ENCODE measurements around the gene ATP8B4.

The ATP8B4 gene

GRCh38 chr15:50046159-50046558 is 72.9 kb downstream of the ATP8B4 start:
- no peaks in the 10 kb centered on the region for H3K4me1 ChIP-seq (ENCODE audit: insufficient read depth, low read length)
- no peak overlapping the region for H3K9ac ChIP-seq (ENCODE audit: low read depth, low read length)
- no peak overlapping the region for H3K27ac ChIP-seq (ENCODE audit: low read length)
- no peaks in the 10 kb centered on the region for H4K20me1 ChIP-seq (ENCODE audit: insufficient read depth, low read length)
- DNase-seq, result no peak
- H3K4me2 ChIP-seq (ENCODE audit: insufficient read depth, low read length), result no peak overlapping the region
- no peaks in the 10 kb centered on the region for H3K79me2 ChIP-seq (ENCODE audit: insufficient read depth, low read length)
- no peak for ATAC-seq (ENCODE audit: insufficient read depth, low read depth)
- no peaks in the 10 kb centered on the region for H3K27me3 ChIP-seq (ENCODE audit: insufficient read depth, low read length, poor library complexity)
- no peak for TF ChIP-seq CTCF (IDR thresholded peaks at IDR 0.05; ENCODE audit: borderline replicate concordance, extremely low read depth, low read length, poor library complexity, severe bottlenecking)
- no peak overlapping the region for H2AFZ ChIP-seq (ENCODE audit: low read depth, low read length)
- peaks cover 6% of the 10 kb centered on the region for H3K9me3 ChIP-seq (ENCODE audit: insufficient read depth, low read length, severe bottlenecking)
- H3K36me3 ChIP-seq (ENCODE audit: insufficient read depth, low read length), result no peaks in the 10 kb centered on the region
- H3K4me3 ChIP-seq (ENCODE audit: low read depth in 1 of 2, low read length in 2 of 2), result no peak overlapping the region

- H3K4me3 ChIP-seq (ENCODE audit: low read depth in 1 of 2, low read length in 2 of 2), result no peak overlapping the region
- H3K79me2 ChIP-seq (ENCODE audit: insufficient read depth, low read length), result no peaks in the 10 kb centered on the region
- H4K20me1 ChIP-seq (ENCODE audit: insufficient read depth, low read length), result no peaks in the 10 kb centered on the region
- no peak for ATAC-seq (ENCODE audit: insufficient read depth, low read depth)
- no peak overlapping the region for H3K4me2 ChIP-seq (ENCODE audit: insufficient read depth, low read length)
- H2AFZ ChIP-seq (ENCODE audit: low read depth, low read length), result no peak overlapping the region
- H3K9me3 ChIP-seq (ENCODE audit: insufficient read depth, low read length, severe bottlenecking), result peaks cover 6% of the 10 kb centered on the region
- no peak for DNase-seq
- H3K27me3 ChIP-seq (ENCODE audit: insufficient read depth, low read length, poor library complexity), result no peaks in the 10 kb centered on the region
- H3K27ac ChIP-seq (ENCODE audit: low read length), result no peak overlapping the region
- H3K9ac ChIP-seq (ENCODE audit: low read depth, low read length), result no peak overlapping the region
- no peaks in the 10 kb centered on the region for H3K4me1 ChIP-seq (ENCODE audit: insufficient read depth, low read length)
- TF ChIP-seq EZH2 (IDR thresholded peaks at IDR 0.05; ENCODE audit: borderline replicate concordance, low read depth, low read length, severe bottlenecking) (no peak), CTCF (IDR thresholded peaks at IDR 0.05; ENCODE audit: borderline replicate concordance, extremely low read depth, low read length, poor library complexity, severe bottlenecking) (no peak)
- no peaks in the 10 kb centered on the region for H3K36me3 ChIP-seq (ENCODE audit: insufficient read depth, low read length)
Observed at GRCh38 chr15:50044904-50045303, 74.1 kb downstream of the ATP8B4 start.

- peaks cover 6% of the 10 kb centered on the region for H3K9me3 ChIP-seq (ENCODE audit: insufficient read depth, low read length, severe bottlenecking)
- no peak overlapping the region for H3K27ac ChIP-seq (ENCODE audit: low read length)
- H2AFZ ChIP-seq (ENCODE audit: low read depth, low read length), result no peak overlapping the region
- no peaks in the 10 kb centered on the region for H4K20me1 ChIP-seq (ENCODE audit: insufficient read depth, low read length)
- no peak overlapping the region for H3K9ac ChIP-seq (ENCODE audit: low read depth, low read length)
- no peaks in the 10 kb centered on the region for H3K36me3 ChIP-seq (ENCODE audit: insufficient read depth, low read length)
- no peaks in the 10 kb centered on the region for H3K4me1 ChIP-seq (ENCODE audit: insufficient read depth, low read length)
- no peaks in the 10 kb centered on the region for H3K27me3 ChIP-seq (ENCODE audit: insufficient read depth, low read length, poor library complexity)
- TF ChIP-seq CTCF (IDR thresholded peaks at IDR 0.05; ENCODE audit: borderline replicate concordance, extremely low read depth, low read length, poor library complexity, severe bottlenecking) (no peak), EZH2 (IDR thresholded peaks at IDR 0.05; ENCODE audit: borderline replicate concordance, low read depth, low read length, severe bottlenecking) (no peak)
- H3K4me3 ChIP-seq (ENCODE audit: low read depth in 1 of 2, low read length in 2 of 2), result no peak overlapping the region
- H3K79me2 ChIP-seq (ENCODE audit: insufficient read depth, low read length), result no peaks in the 10 kb centered on the region
- no peak for ATAC-seq (ENCODE audit: insufficient read depth, low read depth)
- H3K4me2 ChIP-seq (ENCODE audit: insufficient read depth, low read length), result no peak overlapping the region
- DNase-seq, result no peak
Observed at GRCh38 chr15:50044406-50044805, 74.6 kb downstream of the ATP8B4 start.

GRCh38 chr15:50042775-50043174 is 76.3 kb downstream of the ATP8B4 start:
- DNase-seq (no peak), ATAC-seq (ENCODE audit: insufficient read depth, low read depth) (no peak)
- no peak overlapping the region for H3K4me3 ChIP-seq (ENCODE audit: low read depth in 1 of 2, low read length in 2 of 2)
- H3K27ac ChIP-seq (ENCODE audit: low read length), result no peak overlapping the region
- H3K27me3 ChIP-seq (ENCODE audit: insufficient read depth, low read length, poor library complexity), result no peaks in the 10 kb centered on the region
- no peak overlapping the region for H3K9ac ChIP-seq (ENCODE audit: low read depth, low read length)
- no peak overlapping the region for H3K4me2 ChIP-seq (ENCODE audit: insufficient read depth, low read length)
- H3K9me3 ChIP-seq (ENCODE audit: insufficient read depth, low read length, severe bottlenecking), result peaks cover 6% of the 10 kb centered on the region
- no peak overlapping the region for H2AFZ ChIP-seq (ENCODE audit: low read depth, low read length)
- no peaks in the 10 kb centered on the region for H4K20me1 ChIP-seq (ENCODE audit: insufficient read depth, low read length)
- no peak for TF ChIP-seq EZH2 (IDR thresholded peaks at IDR 0.05; ENCODE audit: borderline replicate concordance, low read depth, low read length, severe bottlenecking)
- TF ChIP-seq CTCF (IDR thresholded peaks at IDR 0.05; ENCODE audit: borderline replicate concordance, extremely low read depth, low read length, poor library complexity, severe bottlenecking), result no peak
- H3K36me3 ChIP-seq (ENCODE audit: insufficient read depth, low read length), result no peaks in the 10 kb centered on the region
- no peaks in the 10 kb centered on the region for H3K4me1 ChIP-seq (ENCODE audit: insufficient read depth, low read length)
- H3K79me2 ChIP-seq (ENCODE audit: insufficient read depth, low read length), result no peaks in the 10 kb centered on the region

Data from DND-41 (cell line).